Lower leg skin (tissue), 3 donors: ENCODE results near the gene AQP3.
"Not testable (repeated sequence)": the region's sequence is repeated elsewhere in the genome, so short reads cannot be mapped to it uniquely, and the experiment has no call there.

Experiments
- CTCF ChIP-seq, 3 donors: fragments of 450-650 bp; IDR thresholded peaks; one replicate each; pipeline ENCODE4 v1.5.1; 2016; ENCODE audit warnings: antibody characterized with exemption in 3 of 3, mild to moderate bottlenecking in 3 of 3, moderate library complexity in 2 of 3
- POLR2A ChIP-seq, 2 donors: fragments of 450-650 bp; IDR thresholded peaks; one replicate each; pipeline ENCODE4 v1.6.1; 2016 to 2017; ENCODE audit warnings: antibody characterized with exemption in 2 of 2, mild to moderate bottlenecking in 1 of 2, moderate library complexity in 1 of 2

- TF ChIP-seq CTCF, POLR2A (IDR thresholded peaks at IDR 0.05): not testable (repeated sequence)
Observed at GRCh38 chr9:33392591-33393021, 54.8 kb downstream of the AQP3 start.
